ENCODE measurements around the gene XCL1.

Gene XCL1

DNA sequence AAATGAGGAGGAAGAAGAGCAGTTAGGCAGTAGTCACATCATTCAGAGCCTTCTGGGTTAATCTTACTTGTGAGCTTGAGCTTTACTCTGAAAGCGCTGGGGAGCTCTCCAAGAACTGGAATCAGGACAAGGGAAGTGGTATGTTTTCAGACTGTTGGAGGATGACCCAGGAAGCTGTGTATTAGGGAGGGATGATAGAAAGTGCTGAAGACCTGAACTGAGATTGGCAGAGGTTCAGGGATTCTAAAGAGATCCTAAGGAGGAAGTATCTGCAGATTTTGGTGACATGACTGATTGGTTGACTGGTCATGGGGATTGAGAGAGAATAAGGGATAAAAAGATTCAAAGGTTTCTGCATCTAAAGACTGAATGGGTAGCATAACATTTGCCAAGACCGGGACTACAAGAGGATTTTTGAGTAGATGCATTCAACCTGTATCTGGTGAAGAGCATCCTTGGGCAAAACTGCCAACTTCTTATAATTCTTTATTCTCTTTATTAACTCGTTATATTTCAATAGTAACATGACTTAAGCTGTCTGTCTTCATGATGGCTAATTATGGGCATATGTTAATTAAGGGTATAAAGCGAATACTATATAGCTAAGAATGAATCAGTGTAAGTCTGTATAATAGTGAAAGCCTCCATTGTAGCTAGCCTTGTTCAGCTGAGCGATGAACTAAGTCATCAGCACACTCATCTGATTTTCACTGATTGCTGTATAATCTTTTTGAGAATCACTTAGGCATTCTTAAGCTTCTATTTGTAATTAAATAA is 41.8 kb downstream of the XCL1 start:
- FAIRE-seq (peak; percentile 21), DNase-seq (ENCODE audit: insufficient read length, low spot score) (no peak)
- TF ChIP-seq, protein P1, sequence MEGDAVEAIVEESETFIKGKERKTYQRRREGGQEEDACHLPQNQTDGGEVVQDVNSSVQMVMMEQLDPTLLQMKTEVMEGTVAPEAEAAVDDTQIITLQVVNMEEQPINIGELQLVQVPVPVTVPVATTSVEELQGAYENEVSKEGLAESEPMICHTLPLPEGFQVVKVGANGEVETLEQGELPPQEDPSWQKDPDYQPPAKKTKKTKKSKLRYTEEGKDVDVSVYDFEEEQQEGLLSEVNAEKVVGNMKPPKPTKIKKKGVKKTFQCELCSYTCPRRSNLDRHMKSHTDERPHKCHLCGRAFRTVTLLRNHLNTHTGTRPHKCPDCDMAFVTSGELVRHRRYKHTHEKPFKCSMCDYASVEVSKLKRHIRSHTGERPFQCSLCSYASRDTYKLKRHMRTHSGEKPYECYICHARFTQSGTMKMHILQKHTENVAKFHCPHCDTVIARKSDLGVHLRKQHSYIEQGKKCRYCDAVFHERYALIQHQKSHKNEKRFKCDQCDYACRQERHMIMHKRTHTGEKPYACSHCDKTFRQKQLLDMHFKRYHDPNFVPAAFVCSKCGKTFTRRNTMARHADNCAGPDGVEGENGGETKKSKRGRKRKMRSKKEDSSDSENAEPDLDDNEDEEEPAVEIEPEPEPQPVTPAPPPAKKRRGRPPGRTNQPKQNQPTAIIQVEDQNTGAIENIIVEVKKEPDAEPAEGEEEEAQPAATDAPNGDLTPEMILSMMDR (IDR thresholded peaks at IDR 0.05; ENCODE audit: insufficient read depth, missing control alignments) = no peak

DNA sequence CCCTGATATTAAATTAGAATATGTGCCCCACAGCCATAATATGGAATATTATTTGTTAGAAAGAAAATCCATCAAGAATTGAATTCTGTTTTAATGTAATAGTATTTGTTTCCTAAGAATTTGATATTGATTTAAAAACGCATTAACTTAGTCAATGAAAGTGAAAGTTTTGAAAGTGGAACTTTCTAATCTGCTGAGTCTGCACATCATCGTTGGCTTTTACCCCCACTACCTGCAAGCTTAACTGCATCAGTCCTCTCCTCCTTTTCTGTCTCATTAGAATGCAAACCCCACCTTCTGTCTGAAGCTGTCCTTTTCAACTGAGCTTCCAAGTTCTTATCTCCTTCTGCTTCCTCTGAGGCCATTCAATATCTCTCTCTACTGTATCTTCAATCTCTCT is 42.5 kb downstream of the XCL1 start:
- no peak for FAIRE-seq
- TF ChIP-seq, protein P1 (IDR thresholded peaks at IDR 0.05; ENCODE audit: insufficient read depth, missing control alignments) = no peak
- DNase-seq (ENCODE audit: insufficient read length, low spot score) = no peak

DNA sequence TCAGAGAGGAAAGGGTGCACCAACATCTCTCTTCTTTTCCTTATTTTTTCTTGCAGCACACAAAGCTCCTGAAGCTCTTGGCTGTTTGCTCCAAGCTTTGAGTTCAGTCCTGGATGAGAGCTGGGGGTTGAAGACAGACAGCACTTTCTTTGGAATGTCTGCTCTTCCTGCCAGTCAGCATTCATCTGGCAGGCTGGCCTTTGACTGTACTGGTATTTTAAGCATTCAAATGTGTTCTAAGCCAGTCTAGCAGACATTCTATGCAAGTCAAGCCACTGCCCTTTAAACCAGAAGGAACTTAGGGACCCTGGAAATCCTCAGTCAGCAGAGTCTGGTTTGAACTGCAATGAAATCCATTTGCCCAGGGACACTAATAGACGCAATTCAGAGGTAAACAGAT is 45.0 kb downstream of the XCL1 start:
- FAIRE-seq (no peak), DNase-seq (ENCODE audit: insufficient read length, low spot score) (no peak)
- TF ChIP-seq, protein P1 (IDR thresholded peaks at IDR 0.05; ENCODE audit: insufficient read depth, missing control alignments) = no peak

DNA sequence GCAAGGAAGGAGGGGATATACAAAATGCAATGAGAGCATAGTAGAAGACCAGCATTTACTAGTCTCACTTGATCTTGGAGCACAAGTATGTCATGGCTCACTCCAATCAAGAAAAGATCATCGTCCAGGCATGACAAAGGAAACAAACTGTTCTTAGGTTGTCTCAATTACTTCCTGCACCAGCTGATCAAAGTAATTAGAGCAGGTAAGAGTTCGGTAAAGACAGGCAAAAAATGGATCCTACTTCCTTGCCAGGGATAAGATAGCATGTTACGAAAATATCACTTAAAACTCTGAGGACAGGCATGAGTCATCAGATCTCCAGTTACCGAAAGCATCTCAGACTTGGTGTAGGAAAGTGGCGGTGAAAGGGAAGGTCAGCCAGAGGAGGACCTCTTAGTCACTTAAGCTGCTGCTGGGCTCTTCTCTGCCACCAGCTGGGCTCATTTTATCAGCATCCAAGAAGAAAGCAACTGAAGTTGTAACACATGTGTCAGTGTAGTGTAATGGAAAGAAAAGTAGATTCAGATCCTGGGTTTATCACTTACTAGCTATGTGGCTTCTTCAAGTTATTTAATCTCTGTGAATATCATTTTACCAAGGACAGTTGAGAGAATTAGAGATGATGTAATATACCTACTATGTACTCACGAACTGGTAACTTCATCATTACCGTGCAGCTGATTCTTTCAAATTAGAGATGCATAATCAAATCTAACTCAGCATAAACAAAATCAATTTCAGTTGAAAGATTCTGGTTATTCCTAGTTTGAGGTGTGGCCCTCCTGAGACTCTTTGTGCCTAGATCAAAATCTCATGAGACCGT is 46.8 kb downstream of the XCL1 start:
- DNase-seq (ENCODE audit: insufficient read length, low spot score) = no peak
- no peak for FAIRE-seq

DNA sequence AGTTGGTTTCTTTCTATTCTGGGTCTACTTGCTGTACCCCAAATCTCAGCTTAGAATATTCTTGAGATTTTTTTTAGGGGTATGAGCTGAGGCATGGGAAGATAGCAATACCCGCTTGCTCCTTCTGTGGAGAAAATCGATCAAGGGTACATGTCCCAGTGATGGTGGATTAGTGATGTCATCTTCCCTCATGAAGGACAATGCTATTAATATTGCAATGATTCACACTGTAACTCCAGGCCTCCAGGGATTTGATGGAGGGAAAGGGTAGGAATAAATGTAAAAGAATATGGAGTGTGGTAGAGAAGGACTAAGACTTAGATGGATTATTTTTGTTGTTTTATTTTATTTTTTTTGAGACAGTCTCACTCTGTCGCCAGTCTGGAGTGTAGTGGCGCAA is 47.4 kb downstream of the XCL1 start:
- no peak for FAIRE-seq
- DNase-seq (ENCODE audit: insufficient read length, low spot score) = no peak
- TF ChIP-seq, protein P1 (IDR thresholded peaks at IDR 0.05; ENCODE audit: insufficient read depth, missing control alignments) = no peak

More for the DNA sequence above, 46.8 kb downstream of the XCL1 start:
- TF ChIP-seq, protein P1 (IDR thresholded peaks at IDR 0.05; ENCODE audit: insufficient read depth, missing control alignments) = no peak

DNA sequence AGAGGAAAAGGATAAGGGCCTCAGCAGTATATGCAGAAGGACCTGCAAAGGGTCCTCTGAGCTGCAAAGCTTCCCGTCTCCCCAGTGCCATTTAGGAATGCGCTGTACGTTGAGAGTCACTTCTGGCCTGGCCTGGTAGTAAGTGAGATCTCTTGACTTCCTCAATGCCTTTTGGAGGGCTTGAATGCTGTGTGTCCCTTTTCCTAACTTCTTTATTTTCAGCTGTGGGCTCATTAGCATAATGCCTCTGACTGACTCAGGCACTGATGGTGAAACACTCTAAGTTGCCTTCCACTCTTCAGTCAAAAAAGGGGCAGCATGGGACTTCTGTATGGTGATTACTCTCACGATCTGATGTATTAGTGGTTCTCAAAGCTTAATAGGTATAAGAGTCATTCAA is 49.9 kb downstream of the XCL1 start:
- DNase-seq (ENCODE audit: insufficient read length, low spot score) (no peak), FAIRE-seq (no peak)
- TF ChIP-seq, protein P1 (IDR thresholded peaks at IDR 0.05; ENCODE audit: insufficient read depth, missing control alignments) = no peak

DNA sequence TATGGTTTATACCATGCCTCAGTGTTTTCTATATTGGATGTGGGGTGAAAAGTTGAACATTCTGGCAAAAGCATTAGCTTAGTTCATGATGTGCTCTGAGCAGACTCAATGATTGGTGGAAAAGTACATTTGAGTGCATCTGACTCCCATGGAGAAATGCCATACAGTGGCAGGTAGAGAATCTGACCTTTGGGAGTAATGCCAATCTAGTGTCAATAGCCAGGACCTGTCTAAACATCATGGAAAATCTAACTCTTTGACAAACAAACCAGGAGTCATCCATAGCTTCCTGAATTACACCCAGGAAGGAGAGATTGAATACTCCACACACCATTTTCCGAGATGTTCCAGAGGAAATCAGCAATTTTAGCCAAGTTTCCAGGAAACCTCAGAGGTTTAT is 51.0 kb downstream of the XCL1 start:
- no peak for FAIRE-seq
- TF ChIP-seq, protein P1 (IDR thresholded peaks at IDR 0.05; ENCODE audit: insufficient read depth, missing control alignments) = no peak
- DNase-seq (ENCODE audit: insufficient read length, low spot score) = no peak
